DMS153 treated with DMSO at 0.1 percent for 48 hours (cell line): Measurements from ENCODE around the gene MSI2.
A peak's percentile ranks its signal among the peaks of the same experiment; 100 is the strongest.

ENCODE experiments used
- DNase-seq: peaks from one replicate; lab custom pipeline; 2025; ENCODE audit not compliant: unreplicated experiment; lab: John Stamatoyannopoulos, UW

The MSI2 gene

DNA sequence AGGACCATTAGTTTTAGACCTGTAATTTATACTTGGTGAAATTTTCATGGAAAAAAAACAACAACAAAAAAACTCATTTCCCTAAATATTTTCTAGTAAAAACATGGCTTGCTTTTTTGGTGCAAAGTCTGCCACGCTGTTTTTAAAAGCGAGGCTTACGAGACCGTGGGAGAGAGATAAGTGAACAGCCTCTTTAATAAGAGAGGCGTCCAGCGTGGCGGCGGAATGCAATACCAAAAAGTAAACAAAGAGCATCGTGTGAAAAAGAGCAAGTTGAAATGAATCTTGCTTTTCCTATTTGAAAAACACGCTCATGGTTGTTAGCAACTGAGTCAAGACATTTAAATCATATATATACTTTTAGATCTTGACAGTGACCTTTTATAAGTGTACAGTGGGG is 10.5 kb upstream of the MSI2 start:
- no peak for DNase-seq

DNA sequence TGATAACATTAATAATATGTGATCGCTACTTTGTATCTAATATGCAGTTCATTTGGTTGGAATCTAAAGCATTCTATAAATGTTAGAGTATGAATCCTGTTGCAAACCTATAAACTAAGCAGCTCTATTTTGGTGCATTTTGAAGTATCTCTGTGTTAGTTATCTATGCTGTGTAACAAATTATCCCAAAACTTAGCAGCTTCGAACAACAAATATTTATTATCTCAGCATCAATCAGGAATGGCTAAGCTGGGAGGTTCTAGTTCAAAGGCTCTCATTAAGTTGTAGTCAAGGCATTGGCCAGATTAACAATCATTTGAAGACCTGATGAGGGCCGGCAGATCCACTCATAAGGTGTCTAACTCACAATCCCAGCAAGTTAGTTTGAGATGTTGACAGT is 10.1 kb upstream of the MSI2 start:
- DNase-seq = no peak

DNA sequence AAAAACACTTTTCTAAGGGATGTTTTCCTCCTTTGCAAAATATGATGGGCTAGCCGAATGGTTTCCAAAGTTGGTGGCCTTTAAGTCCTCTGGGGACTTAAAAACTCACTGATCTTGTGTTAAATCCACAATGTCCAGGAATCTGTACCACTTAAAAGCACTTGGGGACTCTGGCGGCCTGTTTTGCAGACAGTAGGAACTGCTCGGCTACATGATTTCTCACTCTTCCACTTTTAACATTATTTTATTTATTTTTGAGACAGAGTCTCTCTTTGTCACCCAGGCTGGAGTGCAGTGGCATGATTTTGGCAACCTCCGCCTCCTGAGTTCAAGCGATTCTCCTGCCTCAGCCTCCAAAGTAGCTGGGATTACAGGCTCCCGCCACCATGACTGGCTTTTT is 9.1 kb upstream of the MSI2 start:
- no peak for DNase-seq

DNA sequence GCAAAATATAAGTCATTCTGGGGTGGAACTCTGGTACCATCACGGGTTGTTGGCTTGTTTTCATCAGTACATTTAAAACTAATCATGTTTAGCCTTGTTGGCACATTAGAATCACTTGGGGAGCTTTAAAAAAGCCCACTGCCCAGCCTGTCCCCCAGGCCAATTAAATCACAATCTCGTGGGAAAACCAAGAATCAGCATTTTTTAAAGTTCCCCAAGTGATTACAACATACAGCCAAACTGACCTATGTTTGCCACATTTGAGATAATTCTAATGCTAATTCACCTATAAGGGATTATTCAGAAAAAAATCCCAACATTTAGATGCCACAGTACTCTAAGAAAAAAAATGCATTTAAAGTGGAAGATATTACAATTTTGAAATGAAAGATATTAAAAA is 8.4 kb upstream of the MSI2 start:
- DNase-seq = no peak

GRCh38 chr17:57249520-57249919 is 6.8 kb upstream of the MSI2 start:
- DNase-seq = no peak

GRCh38 chr17:57251211-57251787 is 5.0 kb upstream of the MSI2 start:
- no peak for DNase-seq

GRCh38 chr17:57253362-57254065 is 2.8 kb upstream of the MSI2 start:
- DNase-seq = no peak

DNA sequence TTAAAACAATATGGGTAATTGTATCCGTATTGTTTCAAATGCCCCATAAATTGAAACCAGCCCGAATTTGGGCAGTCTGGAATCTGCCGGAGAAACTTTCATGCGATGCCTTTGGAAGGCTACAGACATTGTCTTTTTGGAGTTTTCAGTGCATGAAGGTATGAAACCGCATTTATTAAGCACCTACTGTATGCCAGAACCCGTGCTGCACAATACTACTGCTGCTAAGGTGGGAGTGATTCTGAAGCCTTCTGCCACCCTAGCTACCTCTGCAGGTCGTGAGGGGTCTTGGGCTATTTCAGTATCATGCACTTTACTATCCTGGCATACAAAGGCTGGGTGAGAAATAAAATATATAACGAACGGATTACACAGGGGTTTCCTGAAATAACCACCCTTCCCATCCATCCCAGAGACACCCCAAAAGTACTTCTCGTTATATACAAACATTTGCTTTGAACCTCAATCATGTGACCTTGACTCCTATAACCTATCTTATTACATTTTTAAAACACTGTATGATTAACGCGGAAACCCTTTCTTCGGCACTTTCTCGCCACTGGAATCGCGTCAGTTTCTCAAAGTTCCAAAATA is 1.0 kb upstream of the MSI2 start:
- no peak for DNase-seq

DNA sequence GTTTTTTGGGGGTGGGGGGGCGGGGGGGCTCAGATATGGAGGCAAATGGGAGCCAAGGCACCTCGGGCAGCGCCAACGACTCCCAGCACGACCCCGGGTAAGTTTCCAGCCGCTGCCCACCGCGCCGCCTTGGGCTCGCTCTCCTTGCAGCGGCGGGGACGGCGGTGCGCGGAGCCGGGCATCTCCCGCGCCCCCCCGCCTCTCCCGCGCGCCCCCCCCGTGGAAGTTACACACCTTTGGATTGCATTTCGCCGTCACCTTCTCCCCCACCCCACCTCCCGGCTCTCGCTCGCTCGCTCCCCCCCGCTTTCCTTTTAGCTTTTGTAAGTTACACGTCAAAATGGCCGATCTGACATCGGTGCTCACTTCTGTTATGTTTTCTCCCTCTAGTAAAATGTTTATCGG is 387 bp downstream of the MSI2 start:
- DNase-seq = no peak

DNA sequence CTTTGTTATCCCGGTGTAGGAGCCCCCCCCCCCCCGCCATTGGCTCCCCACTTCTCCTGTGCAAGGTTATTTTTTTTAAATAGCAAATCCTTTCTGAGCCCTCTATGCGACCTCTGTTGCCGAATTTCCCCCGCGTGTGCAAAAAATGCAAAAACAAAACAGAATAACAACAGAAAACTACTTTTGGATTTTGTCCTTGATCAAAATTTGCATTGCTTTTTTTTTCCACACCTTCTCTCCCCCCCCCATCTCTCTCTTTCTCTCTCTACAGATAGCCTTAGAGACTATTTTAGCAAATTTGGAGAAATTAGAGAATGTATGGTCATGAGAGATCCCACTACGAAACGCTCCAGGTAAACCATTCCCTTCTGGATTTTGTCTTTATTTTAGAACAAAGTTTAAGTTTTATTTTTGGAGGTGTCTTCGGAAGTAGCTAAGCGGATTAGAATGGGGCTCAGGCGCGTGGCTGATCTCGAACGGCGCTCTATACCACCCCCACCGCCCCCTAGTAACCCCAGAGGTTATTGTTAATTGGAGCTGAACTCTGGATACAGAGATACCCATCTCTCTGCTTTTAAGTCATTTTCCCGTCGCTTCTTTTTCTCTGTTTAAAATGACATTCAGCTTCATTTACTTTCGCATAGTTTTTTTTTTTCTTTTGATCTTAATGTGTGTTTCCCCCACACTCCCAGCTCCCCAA is 1.0 kb downstream of the MSI2 start:
- DNase-seq = no peak

- DNase-seq = no peak
Measured at GRCh38 chr17:57257895-57258851, 1.9 kb downstream of the MSI2 start.

GRCh38 chr17:57259306-57259705 is 3.0 kb downstream of the MSI2 start:
- no peak for DNase-seq

- DNase-seq = peak; percentile 28
Measured at GRCh38 chr17:57259817-57260216, 3.5 kb downstream of the MSI2 start.

DNA sequence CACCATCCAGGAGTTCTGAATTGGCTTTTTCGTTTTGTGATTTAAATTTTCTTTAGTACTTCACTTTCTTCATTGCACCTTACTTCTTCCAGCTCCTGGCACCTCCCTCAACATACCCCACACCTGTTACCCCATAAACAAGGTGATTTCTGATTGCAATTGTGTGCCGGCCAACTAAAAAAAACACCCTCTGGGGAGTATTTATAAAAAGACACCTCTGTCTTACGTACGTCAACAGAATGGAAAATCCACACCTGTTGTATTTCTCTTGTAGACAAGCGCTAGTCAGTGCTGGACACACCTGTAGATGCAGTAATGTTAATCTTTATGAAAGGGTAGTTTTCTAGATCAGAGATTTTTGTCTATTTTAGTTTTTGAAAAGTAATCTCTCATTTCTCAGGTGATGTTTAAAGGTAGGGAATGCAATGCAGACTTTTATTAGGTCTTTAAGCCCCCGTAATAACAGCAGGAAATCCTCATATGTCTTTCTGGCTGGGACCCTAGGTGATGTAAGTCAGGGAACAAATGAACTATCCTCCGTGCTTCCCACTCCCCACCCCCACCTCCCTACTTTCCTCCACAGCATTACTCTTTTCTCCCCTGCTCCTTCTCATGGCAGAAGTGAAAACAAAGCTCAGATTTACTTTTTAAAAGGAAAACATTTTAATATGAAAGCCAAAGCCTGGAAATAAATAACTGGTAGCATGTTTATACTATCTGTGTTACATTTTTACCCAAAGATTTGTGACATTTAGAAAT is 4.2 kb downstream of the MSI2 start:
- peak; percentile 23 for DNase-seq

- no peak for DNase-seq
Measured at GRCh38 chr17:57261084-57261461, 4.8 kb downstream of the MSI2 start.

GRCh38 chr17:57262557-57262956 is 6.2 kb downstream of the MSI2 start:
- DNase-seq = no peak

DNA sequence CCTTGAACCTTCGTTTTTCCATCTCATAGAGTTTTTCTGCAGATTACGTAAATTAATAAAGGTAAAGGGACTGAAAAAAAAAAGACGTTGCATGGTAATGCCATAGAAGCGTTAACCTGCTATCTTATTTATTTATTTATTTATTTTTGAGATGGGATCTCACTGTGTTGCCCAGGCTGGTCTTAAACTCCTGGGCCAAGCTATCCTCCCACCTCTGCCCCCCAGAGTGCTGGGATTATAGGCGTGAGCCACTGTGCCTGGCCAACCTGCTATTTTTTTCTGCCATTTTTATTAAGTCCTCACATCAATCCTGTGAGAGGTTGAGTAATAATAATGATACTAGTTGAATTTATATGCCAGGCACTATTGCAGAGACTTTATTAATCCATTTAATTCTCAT is 7.9 kb downstream of the MSI2 start:
- DNase-seq = no peak

GRCh38 chr17:57264776-57265175 is 8.5 kb downstream of the MSI2 start:
- no peak for DNase-seq

DNA sequence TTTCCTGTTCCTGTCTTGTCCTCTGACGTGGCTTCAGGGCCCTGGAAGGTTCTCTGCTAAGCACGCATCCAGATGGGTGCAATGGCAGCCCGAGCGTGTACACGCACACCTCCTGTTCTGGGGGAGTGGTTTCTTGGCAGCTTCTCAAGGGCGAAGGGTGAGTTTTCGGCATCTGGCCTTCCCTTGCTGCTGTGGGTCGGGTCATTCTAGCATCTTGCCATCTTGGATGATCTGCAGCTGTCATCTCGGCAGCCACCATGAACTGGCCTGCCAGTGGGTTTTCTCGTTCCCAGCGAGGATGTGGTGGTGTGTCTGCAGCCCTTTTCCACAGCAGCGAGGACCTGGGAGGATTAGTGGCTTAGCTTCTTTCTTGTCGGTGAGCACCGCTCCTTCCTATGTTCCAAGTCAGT is 10.6 kb downstream of the MSI2 start:
- no peak for DNase-seq

DNA sequence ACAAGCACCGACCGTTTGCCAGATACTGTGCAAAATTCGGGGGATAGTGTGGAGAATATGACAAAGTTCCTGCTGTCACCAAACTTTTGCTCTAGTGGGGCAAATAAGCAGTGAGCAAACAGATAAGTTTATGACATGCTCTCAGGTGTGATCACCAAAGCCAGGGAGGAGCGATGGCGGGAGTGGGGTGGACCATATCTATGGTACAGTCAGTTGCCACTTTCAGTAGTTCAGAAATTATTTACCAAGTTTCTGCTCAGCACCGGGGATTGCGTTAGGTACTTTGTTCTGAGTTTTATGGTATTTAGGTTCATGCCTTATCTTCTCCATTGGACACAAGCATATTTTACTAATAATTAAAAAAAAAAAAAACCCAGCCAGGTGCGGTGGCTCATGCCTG is 11.9 kb downstream of the MSI2 start:
- no peak for DNase-seq
